H9 (cell line): ENCODE results near the gene LSM3. TPM values are rescaled to one million over a fixed set of nuclear protein-coding genes. Genes with fewer than 3 reads are reported as not detected.

Experiments
- DNase-seq: peaks from one replicate; pipeline ENCODE4 v3.0.0-alpha.2; 2017
- H2AFZ ChIP-seq: one replicate; pipeline ENCODE4 v1.6.1; 2013; ENCODE audit warnings: mild to moderate bottlenecking, low read length, control low read depth, moderate library complexity
- H2AK5ac ChIP-seq: 2 replicates; pipeline ENCODE4 v1.6.1; 2013; ENCODE audit warnings: low read length, control low read depth, mixed read lengths; ENCODE audit not compliant: insufficient read length
- H2BK120ac ChIP-seq: one replicate; pipeline ENCODE4 v1.6.1; 2013; ENCODE audit warnings: low read depth, mild to moderate bottlenecking, low read length, control low read depth, inconsistent platforms; ENCODE audit not compliant: poor library complexity, severe bottlenecking
- H2BK12ac ChIP-seq: 2 replicates; pipeline ENCODE4 v1.6.1; 2013; ENCODE audit warnings: low read length, control low read depth, mixed read lengths, low read depth; ENCODE audit not compliant: insufficient read length
- H2BK15ac ChIP-seq: 2 replicates; pipeline ENCODE4 v1.6.1; 2013; ENCODE audit warnings: low read depth, low read length, control low read depth
- H2BK20ac ChIP-seq: one replicate; pipeline ENCODE4 v1.6.1; 2013; ENCODE audit warnings: low read depth, mild to moderate bottlenecking, low read length, control low read depth, inconsistent platforms; ENCODE audit not compliant: poor library complexity, severe bottlenecking
- H2BK5ac ChIP-seq: 2 replicates; pipeline ENCODE4 v1.6.1; 2013; ENCODE audit warnings: low read length, control low read depth, mixed read lengths; ENCODE audit not compliant: insufficient read length
- H3K14ac ChIP-seq: 2 replicates; pipeline ENCODE4 v1.6.1; 2013; ENCODE audit warnings: low read length, control low read depth; ENCODE audit not compliant: insufficient read depth
- H3K18ac ChIP-seq: 2 replicates; pipeline ENCODE4 v1.6.1; 2013; ENCODE audit warnings: low read depth, mild to moderate bottlenecking, mixed read lengths, low read length, control low read depth; ENCODE audit not compliant: insufficient read length
- H3K23ac ChIP-seq: 2 replicates; pipeline ENCODE4 v1.6.1; 2013; ENCODE audit warnings: low read length, control low read depth, mixed read lengths, low read depth; ENCODE audit not compliant: insufficient read length
- H3K23me2 ChIP-seq: 2 replicates; pipeline ENCODE4 v1.6.1; 2013; ENCODE audit warnings: low read depth, mild to moderate bottlenecking, mixed read lengths, low read length, control low read depth; ENCODE audit not compliant: insufficient read length, poor library complexity, severe bottlenecking
- H3K27ac ChIP-seq: 2 replicates; pipeline ENCODE4 v1.5.1; 2013; ENCODE audit warnings: low read length, control low read depth, mixed read lengths, low read depth; ENCODE audit not compliant: insufficient read length
- H3K27me3 ChIP-seq: 2 replicates; pipeline ENCODE4 v1.6.1; 2013; ENCODE audit warnings: low read length, control low read depth, inconsistent platforms; ENCODE audit not compliant: insufficient read depth
- H3K4ac ChIP-seq: 2 replicates; pipeline ENCODE4 v1.6.1; 2013; ENCODE audit warnings: low read depth, mild to moderate bottlenecking, control low read depth, inconsistent platforms, low read length, moderate library complexity
- H3K4me1 ChIP-seq: 2 replicates; pipeline ENCODE4 v1.6.1; 2013; ENCODE audit warnings: low read length, control low read depth, inconsistent platforms; ENCODE audit not compliant: insufficient read depth
- H3K4me2 ChIP-seq: 2 replicates; pipeline ENCODE4 v1.6.1; 2013; ENCODE audit warnings: low read length, control low read depth, mixed read lengths; ENCODE audit not compliant: insufficient read length, insufficient read depth
- H3K56ac ChIP-seq: 2 replicates; pipeline ENCODE4 v1.6.1; 2013; ENCODE audit warnings: low read depth, mild to moderate bottlenecking, mixed read lengths, low read length, control low read depth; ENCODE audit not compliant: insufficient read length
- H3K79me1 ChIP-seq: 2 replicates; pipeline ENCODE4 v1.6.1; 2013; ENCODE audit warnings: low read depth, mild to moderate bottlenecking, moderate library complexity, low read length, control low read depth, inconsistent platforms; ENCODE audit not compliant: insufficient read depth, poor library complexity, severe bottlenecking
- H3K79me2 ChIP-seq: 2 replicates; pipeline ENCODE4 v1.6.1; 2013; ENCODE audit warnings: low read length, control low read depth, inconsistent platforms; ENCODE audit not compliant: insufficient read depth
- H3K9ac ChIP-seq: 2 replicates; pipeline ENCODE4 v1.6.1; 2013; ENCODE audit warnings: low read length, control low read depth, mixed read lengths; ENCODE audit not compliant: insufficient read length; ENCODE audit errors: extremely low read depth
- H3K9me3 ChIP-seq: one replicate; pipeline ENCODE4 v1.6.1; 2013; ENCODE audit warnings: low read depth, low read length, inconsistent platforms; ENCODE audit not compliant: control insufficient read depth
- H3T11ph ChIP-seq: one replicate; pipeline ENCODE4 v1.6.1; 2013; ENCODE audit warnings: mild to moderate bottlenecking, low read length, control low read depth, inconsistent platforms
- H4K20me1 ChIP-seq: one replicate; pipeline ENCODE4 v1.6.1; 2013; ENCODE audit not compliant: control insufficient read depth, insufficient read length, insufficient read depth
- H4K5ac ChIP-seq: 2 replicates; pipeline ENCODE4 v1.6.1; 2013; ENCODE audit warnings: low read depth, mild to moderate bottlenecking, mixed read lengths, low read length, control low read depth; ENCODE audit not compliant: insufficient read length
- H4K8ac ChIP-seq: replicated peaks from 2 replicates; pipeline ENCODE4 v1.6.1; 2013; ENCODE audit warnings: low read length, control low read depth, mixed read lengths, low read depth; ENCODE audit not compliant: insufficient read length
- H4K91ac ChIP-seq: 2 replicates; pipeline ENCODE4 v1.6.1; 2013; ENCODE audit warnings: low read depth, mild to moderate bottlenecking, moderate library complexity, mixed read lengths, low read length, control low read depth; ENCODE audit not compliant: insufficient read length
- H3K27ac Mint-ChIP-seq, 3 experiments: 2 replicates in 2 of 3; 3 replicates in 1 of 3; pipeline ENCODE4 v1.8.0; 2020 to 2021; ENCODE audit warnings: mixed read lengths in 3 of 3, mild to moderate bottlenecking in 1 of 3, moderate library complexity in 1 of 3
- H3K27me3 Mint-ChIP-seq: 2 replicates; pipeline ENCODE4 v1.8.0; 2021; ENCODE audit warnings: low read depth, mild to moderate bottlenecking, moderate library complexity, mixed read lengths
- H3K36me3 Mint-ChIP-seq, 3 experiments: 2 replicates in 2 of 3; 3 replicates in 1 of 3; pipeline ENCODE4 v1.8.0; 2020 to 2021; ENCODE audit warnings: low read depth in 3 of 3, mixed read lengths in 3 of 3; ENCODE audit not compliant: insufficient read depth in 1 of 3
- H3K4me1 Mint-ChIP-seq, 2 experiments: 2 replicates each; pipeline ENCODE4 v1.8.0; 2020; ENCODE audit warnings: mixed read lengths in 2 of 2
- H3K4me3 Mint-ChIP-seq, 2 experiments: 2 replicates in 1 of 2; 3 replicates in 1 of 2; pipeline ENCODE4 v1.8.0; 2020 to 2021; ENCODE audit warnings: mild to moderate bottlenecking in 2 of 2, mixed read lengths in 2 of 2, moderate library complexity in 1 of 2
- H3K9me3 Mint-ChIP-seq, 2 experiments: 2 replicates in 1 of 2; 3 replicates in 1 of 2; pipeline ENCODE4 v1.8.0; 2020; ENCODE audit warnings: mild to moderate bottlenecking in 2 of 2, mixed read lengths in 2 of 2, moderate library complexity in 1 of 2
- CTCF ChIP-seq: fragments of 200-600 bp; sonication (generic); conservative IDR thresholded peaks from 3 replicates; pipeline ENCODE4 v1.8.0; 2021; ENCODE audit warnings: antibody characterized with exemption, mild to moderate bottlenecking
- WGBS: extraction: QIAGEN DNeasy Blood & Tissue Kit; methylation state at CpG from one replicate; pipeline ENCODE4 v1.1.7; 2013; ENCODE audit warnings: missing lambda C conversion rate, low lambda C conversion rate, mixed read lengths; ENCODE audit not compliant: insufficient read length; ENCODE audit errors: extremely low coverage; 5-methylcytosine and 5-hydroxymethylcytosine counted together
- long read RNA-seq: library from polyadenylated mRNA; unstranded; transcript quantifications from one replicate; pipeline ENCODE4 v2.0.0, GENCODE V29; 2020
- total RNA-seq: library from RNA; stranded (reverse); gene quantifications from 2 replicates; pipeline ENCODE4 v1.2.1, GENCODE V29; 2021

The LSM3 gene
- 23.5 and 24.4 TPM in 2 replicates for total RNA-seq
- long read RNA-seq, transcript LSM3-201 (4 exons, 3,815 nt): major isoform, 50 of 53 reads
- long read RNA-seq, partial matches to known transcripts: 3 of 53 reads
- long read RNA-seq, other reads (novel, unspliced or antisense): 0 of 53 reads

DNA sequence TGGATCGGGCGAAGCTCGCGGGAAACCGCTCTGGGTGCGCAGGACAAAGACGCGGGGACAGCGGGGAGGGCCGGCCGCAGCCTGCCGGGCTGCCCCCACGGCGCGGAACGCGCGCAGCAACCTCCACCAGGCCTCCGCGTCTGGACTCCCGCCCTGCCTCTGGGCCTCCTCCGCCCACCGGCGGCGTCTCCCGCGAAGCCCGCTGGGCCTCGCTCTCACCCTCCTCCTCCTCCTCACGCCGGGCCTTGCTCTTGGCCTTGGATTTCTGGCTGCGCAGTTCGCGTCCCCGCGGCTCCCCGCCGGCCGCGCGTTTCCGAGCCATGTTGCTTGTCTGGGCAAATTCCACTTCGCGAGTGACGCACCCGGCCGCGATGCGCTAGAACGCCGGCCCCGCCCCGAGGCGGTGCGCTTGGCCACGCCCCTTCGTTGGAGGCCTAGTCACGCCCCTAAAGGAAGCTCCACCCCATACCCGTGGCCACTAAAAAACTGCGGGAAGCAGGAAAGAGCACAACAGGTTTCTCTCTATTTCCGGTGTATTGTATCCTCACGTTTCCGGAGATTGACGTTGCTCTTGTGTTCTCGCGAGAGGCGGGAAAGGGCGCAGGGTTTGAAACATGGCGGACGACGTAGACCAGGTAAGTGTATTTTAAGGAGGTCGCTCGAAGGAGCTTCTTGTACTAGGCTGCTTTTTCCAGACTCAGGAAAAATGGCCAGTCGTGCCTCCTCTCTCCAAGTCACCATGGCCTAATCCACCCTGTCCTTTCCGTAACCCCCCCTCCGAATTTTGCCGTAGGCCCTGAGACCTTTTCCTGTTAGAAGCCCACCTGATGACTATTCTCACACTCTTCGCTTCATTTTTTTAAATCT lies at the start of gene LSM3, which contains the start of gene XPC:
LSM3 (plus strand) TSS at position 571 of the 867 bp plus-strand sequence; CDS start at position 615, 44 bp downstream.
XPC (minus strand) TSS at position 355 of the 867 bp plus-strand sequence; CDS start at position 322, 33 bp downstream.
- no CpG with 5 or more reads among the region's 78 CpGs for WGBS

More for the DNA sequence above, at the start of gene LSM3, which contains the start of gene XPC:
- Histone ChIP-seq H4K5ac (no peak within 1 kb of the TSS), H3K23me2 (peaks cover 13% of the 10 kb centered on the region), H2AK5ac (no peak within 1 kb of the TSS), H2BK20ac (no peak within 1 kb of the TSS), H2AFZ (peak within 1 kb of the TSS; percentile 60), H3K27ac (no peak within 1 kb of the TSS), H3K79me1 (peaks cover 2% of the 10 kb centered on the region), H3K14ac (peak within 1 kb of the TSS; percentile 89), H3K4ac (no peak within 1 kb of the TSS; the same call in 1 of the 2 replicates), H2BK15ac (no peak within 1 kb of the TSS), H3K56ac (peak within 1 kb of the TSS; percentile 27), H3K18ac (peak within 1 kb of the TSS; percentile 81), H2BK12ac (no peak within 1 kb of the TSS), H3K9me3 (no peaks in the 10 kb centered on the region), H3T11ph (no peak within 1 kb of the TSS), H3K79me2 (peaks cover 11% of the 10 kb centered on the region; the same call in 1 of the 2 replicates), H3K4me2 (peak within 1 kb of the TSS; percentile 97), H4K20me1 (no peaks in the 10 kb centered on the region), H3K23ac (no peak within 1 kb of the TSS), H3K27me3 (no peaks in the 10 kb centered on the region), H2BK120ac (no peak within 1 kb of the TSS), H3K9ac (peak within 1 kb of the TSS; percentile 99), H4K8ac (no peak within 1 kb of the TSS), H2BK5ac (peak within 1 kb of the TSS; percentile 47), H3K4me1 (no peaks in the 10 kb centered on the region), H4K91ac (no peak within 1 kb of the TSS)
- H3K27me3 Mint-ChIP-seq: no peaks in the 10 kb centered on the region
- H3K36me3 Mint-ChIP-seq: peaks cover 10 to 23% (median 20%) of the 10 kb centered on the region in 3 experiments
- peak; percentile 96 for DNase-seq
- peaks cover 0 to 3% of the 10 kb centered on the region in 2 experiments; a peak in 1 of 5 replicates for H3K9me3 Mint-ChIP-seq
- peak within 1 kb of the TSS; percentile 98 for H3K4me3 Mint-ChIP-seq
- peaks cover 26 to 33% of the 10 kb centered on the region in 2 experiments for H3K4me1 Mint-ChIP-seq
- no peak for TF ChIP-seq CTCF
- peak within 1 kb of the TSS; percentile 98 to 100 (median 100) for H3K27ac Mint-ChIP-seq
